M059J (cell line): Measurements from ENCODE around the gene PPP1R12C. TPM values are rescaled to one million over a fixed set of nuclear protein-coding genes. Genes with fewer than 3 reads are reported as not detected.

Source experiments
- DNase-seq: peaks from one replicate; pipeline ENCODE4 v3.0.0-alpha.2; 2012; ENCODE audit warnings: low read depth
- total RNA-seq: library from RNA; depleted of rRNA; stranded (reverse); fragments of >200 nt; shearing (Covaris generic); gene quantifications from 2 replicates; pipeline ENCODE4 v1.2.3, GENCODE V29; 2014

Gene PPP1R12C
- total RNA-seq, 1 experiment from 2014 or later: 39.9 TPM

DNA sequence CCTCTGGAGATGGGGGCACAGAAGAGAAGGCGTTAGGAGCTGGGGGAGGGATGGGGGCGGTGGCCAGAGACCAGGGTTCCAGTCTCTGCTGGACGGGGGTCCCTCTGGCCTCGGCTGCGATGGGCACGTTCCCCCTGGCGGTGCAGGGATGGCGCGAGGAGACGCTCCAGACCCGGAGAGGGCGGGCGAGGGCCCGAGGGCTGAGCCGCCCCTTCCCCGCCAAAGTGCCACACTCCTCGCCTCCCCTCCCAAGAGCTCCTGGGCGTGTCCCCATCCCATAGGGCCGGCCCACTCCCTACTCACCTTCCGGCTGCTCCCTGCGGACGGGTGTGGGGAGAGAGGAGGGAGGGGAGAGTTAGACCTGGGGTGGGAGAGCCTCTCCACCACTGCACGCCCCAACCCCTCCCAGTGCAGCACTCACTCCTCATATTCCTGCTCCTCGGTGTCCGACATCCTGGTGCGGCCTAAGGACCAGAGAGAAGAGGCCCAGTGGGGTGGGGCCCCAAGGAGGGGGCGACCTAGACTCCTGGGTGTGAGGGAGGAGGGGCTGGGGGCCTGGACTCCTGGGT is 29.4 kb upstream of the PPP1R12C start:
- peak; percentile 54 for DNase-seq

DNA sequence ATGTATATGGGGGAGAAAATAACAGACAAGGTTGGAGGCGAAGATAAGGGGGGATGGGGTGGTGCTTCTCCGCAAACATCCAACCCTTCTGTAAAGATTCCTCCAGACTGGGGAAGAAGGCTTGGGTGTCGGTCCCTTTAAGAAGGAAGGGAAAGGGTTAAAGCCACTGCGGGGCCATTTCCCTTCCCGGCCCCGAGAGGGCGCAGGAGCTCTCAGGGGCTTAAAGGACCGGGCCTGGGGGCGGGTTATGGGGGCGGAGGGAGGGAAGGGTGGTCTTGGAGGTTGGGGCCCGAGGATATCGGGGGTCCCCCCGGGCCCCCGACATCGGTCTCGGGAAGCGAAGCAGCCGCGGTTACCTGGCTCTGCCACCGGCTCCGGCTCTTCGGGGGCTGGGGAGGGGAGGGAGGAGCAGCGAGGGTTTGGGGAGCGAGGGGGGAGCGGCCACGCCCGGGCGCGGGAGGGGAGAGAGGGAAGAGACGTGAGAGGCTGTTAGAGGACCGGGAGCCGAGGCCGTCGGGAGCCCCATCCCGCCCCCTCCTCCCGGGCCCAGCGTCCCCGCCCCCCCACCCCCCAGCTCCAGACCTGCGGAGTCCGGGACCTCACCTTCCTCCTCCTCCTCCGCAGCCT is 28.8 kb upstream of the PPP1R12C start:
- DNase-seq: peak; percentile 45

DNA sequence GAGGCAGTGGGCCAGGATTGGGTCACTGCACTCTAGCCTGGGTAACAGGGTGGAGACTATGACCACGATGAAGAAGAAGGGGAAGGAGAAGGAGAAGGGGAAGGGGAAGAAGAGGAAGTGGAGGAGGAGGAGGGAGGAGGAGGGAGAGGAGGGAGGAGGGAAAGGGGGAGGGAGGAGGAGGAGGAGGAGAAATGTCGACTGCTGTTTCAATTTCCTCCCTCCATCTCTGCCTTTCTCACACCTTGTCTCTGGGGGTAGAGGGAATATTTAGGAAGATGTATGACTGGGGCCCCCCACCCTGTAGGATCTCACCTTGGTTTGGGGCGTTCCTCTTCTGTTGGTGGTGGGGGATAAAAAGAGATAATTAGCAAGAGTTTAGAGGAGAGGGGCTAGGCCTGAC is 27.8 kb upstream of the PPP1R12C start:
- DNase-seq: no peak

DNA sequence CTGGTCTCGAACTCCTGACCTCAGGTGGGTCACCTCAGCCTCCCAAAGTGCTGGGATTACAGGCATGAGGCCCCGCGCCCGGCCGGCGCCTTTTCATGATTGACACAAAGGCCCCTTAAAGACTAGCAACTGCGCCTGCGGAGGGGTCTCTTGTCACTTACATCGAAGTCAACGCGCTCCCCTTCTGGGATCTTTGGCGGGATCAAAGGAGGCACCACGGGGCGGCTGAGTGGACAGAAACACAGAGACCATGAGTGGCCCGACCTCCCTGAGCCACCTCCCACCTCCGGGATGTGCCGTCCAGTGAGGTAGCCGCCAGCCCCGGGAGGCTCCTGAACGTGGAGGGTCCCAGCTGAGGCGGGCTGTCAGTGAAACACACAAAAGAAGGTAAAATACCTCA is 24.3 kb upstream of the PPP1R12C start:
- no peak for DNase-seq

DNA sequence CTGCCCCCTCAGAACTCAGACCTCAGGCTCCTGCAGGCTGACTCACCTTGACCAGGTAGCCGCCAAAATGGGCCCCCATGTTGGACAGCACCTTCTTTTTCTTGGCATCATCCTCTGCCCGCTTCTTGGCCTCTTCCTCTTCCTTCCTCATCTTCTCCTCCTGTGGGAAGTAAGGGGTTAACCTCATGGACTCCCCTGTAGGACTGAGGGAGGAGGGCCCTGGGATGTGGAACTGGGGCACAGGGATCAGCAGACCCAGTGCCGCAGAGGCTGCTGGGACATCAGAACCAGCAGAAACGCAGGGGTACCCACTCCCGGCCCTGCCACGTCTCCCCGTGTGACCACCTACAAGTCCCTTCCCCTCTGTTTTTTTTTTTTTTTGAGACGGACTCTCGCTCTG is 20.5 kb upstream of the PPP1R12C start:
- DNase-seq: no peak

DNA sequence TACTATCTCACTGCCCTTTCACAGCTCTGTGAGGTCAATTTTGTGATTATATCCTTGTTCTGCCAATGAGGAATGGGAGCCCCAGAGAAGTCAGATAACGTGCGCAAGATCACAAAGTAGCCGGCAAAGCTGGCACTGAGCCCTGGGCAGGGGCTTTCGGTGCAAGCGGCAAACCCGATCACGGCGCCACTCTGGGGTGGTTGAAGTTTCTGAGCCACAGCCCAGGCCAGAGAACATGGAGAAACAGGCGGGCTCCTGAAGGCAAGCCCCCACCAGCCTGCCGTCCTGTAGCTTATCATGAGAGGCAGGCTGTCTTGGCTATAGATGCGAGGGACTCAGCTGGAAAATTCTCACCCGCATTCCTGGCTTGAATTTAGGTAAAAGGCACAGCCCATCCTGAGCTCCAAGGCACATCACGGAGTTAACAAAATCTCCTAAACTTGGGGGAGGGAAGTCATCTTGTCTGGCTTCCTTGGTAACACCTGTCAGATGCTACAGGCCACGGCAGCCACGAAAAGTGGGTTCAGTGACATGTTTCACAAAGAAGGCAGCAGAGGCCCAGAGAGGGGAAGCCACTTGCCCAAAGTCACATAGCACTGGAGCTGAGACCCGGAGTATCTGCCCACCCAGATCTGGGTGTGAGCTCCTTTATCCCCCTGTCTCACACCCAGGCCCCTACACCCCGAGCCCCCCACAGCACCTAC is 19.1 kb upstream of the PPP1R12C start:
- no peak for DNase-seq

DNA sequence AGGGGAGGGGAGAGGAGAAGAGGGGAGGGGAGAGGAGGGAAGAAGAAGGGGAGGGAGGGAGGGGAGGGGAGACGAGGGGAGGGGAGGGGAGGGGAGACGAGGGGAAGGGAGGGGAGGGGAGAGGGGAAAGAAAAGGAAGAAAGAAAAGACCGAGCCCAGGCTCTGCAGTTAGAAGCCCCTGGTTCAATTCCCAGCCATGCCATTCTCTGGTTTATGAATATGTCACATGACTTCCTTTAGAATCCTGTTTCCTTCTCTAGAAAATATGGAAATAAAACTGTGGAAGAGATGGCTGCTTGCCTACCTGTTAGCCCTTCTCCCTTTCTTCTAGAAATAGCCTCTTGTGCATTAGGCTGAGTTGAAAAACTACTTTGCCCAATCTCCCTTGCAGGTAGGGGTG is 17.3 kb upstream of the PPP1R12C start:
- DNase-seq: no peak

DNA sequence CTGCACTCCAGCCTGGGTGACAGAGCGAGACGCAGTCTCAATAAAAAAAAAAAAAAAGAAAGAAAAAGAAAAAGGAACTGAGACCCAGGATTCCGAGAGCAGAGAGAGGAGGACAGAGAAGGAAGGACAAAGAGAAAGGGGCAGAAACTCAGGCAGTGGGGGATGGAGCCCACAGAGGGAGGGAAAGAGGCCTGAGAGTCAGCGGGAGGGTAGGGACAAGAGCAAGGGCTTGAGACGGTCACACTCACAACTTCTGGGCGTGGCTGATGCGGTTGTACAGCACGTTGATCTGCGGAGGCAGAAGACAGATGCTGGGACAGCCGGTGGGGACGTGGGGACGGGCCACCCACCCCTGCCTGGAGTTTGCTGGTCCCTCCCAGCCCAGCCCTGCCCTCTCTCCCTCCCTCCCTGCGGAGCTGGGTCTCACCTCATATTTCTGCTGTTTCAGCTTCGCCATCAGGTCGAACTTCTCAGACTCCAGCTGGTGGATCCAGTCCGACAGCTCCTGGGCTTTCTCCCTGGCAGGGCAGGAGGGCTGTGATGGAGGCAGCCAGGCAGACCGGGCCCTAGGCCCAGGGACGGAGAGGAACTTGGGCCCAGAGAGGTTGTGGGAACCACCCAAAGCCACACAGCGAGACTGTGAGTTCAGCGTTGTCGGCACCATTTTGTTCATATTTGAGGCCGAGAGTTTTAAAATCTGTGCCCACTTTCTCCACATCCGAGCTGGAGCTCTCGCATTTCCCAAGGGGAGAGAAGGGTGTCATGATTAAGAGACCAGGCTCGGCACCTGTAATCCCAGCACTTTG is 16.4 kb upstream of the PPP1R12C start:
- no peak for DNase-seq

DNA sequence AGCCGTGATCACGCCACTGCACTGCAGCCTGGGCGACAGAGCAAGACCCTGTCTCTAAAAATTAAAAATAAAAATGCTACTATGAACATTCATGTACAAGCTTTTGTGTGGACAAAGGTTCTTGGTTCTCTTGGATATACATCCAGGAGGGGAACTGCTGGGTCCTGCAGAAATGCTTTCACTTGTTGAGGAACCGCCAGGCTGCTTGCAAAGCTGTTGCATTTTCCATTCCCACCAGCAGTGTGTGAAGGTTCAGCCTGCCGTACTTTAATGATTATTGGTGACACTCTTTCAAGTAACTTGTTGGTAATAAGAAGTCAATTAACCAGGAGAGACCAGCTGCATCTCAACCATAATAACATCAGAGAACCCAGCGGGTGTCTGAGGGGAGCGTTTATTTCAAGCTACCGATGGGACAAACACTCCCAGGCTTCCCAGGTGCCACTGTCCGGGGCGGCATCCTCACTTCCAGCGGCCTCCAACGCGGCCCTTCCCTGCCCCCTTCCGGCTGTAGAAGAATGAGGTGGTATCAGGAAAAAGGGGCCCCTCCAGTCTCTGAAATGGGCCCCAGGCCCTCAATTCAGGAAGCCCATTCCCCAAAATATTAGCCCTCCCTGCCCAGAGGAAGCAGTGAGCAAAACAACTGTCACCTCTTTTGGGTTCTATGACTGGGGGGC is 15.2 kb upstream of the PPP1R12C start:
- DNase-seq: no peak

DNA sequence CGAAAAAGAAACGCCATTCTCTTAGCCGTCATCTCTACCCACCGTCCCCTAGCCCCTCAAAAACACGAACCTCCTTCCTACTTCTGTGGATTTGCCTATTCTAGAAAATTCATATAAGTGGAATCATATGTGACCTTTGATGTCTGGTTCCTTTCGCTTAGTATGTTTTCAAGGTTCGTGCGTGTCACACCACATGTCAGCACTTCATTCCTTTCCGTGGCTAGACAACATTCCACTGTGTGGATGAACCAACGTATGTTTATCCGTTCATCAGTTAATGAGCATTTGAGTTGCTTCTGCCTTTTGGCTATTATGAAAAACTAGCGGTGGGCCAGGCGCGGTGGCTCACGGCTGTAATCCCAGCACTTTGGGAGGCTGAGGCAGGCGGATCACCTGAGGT is 14.0 kb upstream of the PPP1R12C start:
- DNase-seq: no peak

DNA sequence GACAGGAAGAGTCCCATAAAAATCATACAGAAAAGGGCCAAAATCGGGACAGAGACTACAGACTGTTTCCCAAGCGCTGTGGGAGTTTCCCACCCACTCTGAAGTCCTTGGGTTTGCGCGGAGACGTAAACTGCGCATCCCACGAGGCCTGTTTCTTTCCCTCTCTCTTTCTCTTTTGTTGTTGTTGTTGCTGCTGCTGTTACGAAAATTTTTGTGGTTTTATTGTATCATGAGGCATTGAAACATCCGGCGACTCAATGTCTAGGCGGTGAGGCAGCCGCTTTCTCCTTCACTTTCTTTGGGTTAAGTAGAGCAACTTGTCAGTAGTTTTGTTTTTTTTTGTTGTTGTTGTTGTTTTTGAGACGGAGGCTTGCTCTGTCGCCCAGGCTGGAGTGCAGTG is 1.6 kb upstream of the PPP1R12C start:
- DNase-seq: no peak

DNA sequence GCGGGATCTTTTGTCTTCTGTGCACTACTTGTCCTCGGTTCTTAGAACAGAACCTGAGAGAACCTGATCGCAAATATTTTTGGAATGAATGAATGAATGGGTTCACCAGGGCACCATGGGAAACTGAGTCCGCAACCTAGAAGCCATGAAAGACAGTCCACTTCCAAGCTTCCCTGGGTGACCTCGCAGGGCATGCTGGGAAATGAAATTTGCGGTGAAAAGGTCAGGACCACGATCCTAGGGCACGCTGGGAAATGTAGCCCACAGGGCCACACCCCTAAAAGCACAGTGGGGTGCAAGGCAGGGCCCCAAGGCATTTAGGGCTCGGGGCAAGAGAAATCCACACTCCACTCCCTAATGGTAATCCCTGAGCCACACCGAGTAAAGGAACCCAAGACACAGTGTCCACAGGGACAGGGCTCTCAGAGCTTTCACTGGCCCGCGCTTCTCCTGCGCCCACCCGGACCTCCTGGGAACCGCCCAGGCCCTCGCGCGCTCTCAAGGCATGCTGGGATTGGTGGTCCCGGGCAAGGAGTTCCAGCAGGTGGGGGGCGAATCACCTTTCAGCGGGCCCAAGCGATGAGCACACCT is 1.1 kb upstream of the PPP1R12C start:
- DNase-seq: no peak

DNA sequence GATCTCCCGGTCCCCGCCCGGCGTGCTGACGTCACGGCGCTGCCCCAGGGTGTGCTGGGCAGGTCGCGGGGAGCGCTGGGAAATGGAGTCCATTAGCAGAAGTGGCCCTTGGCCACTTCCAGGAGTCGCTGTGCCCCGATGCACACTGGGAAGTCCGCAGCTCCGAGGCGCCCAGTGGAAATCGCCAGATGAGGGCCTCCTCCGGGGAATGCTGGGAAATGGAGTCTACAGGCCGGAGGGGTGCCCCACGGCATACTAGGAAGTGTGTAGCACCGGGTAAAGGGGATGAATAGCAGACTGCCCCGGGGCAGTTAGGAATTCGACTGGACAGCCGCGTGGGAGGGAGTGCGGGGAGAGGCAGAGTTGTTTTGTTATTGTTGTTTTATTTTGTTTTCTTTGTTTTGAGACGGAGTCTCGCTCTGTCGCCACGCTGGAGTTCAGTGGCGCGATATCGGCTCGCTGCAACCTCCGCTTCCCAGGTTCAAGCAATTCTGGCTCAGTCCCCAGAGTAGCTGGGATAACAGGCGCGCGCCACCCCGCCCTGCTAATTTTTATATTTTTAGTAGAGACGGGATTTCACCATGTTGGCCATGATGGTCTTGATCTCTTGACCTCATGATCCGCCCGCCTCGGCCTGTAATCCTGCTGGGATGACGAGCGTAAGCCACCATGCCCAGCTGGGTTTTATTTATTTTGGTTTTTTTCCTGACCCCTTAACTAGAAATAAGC is 390 bp upstream of the PPP1R12C start:
- DNase-seq: peak; percentile 99

DNA sequence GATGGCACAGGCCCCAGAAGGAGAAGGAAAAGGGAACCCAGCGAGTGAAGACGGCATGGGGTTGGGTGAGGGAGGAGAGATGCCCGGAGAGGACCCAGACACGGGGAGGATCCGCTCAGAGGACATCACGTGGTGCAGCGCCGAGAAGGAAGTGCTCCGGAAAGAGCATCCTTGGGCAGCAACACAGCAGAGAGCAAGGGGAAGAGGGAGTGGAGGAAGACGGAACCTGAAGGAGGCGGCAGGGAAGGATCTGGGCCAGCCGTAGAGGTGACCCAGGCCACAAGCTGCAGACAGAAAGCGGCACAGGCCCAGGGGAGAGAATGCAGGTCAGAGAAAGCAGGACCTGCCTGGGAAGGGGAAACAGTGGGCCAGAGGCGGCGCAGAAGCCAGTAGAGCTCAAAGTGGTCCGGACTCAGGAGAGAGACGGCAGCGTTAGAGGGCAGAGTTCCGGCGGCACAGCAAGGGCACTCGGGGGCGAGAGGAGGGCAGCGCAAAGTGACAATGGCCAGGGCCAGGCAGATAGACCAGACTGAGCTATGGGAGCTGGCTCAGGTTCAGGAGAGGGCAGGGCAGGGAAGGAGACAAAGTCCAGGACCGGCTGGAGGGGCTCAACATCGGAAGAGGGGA is 1.1 kb downstream of the PPP1R12C start:
- DNase-seq: peak; percentile 39

DNA sequence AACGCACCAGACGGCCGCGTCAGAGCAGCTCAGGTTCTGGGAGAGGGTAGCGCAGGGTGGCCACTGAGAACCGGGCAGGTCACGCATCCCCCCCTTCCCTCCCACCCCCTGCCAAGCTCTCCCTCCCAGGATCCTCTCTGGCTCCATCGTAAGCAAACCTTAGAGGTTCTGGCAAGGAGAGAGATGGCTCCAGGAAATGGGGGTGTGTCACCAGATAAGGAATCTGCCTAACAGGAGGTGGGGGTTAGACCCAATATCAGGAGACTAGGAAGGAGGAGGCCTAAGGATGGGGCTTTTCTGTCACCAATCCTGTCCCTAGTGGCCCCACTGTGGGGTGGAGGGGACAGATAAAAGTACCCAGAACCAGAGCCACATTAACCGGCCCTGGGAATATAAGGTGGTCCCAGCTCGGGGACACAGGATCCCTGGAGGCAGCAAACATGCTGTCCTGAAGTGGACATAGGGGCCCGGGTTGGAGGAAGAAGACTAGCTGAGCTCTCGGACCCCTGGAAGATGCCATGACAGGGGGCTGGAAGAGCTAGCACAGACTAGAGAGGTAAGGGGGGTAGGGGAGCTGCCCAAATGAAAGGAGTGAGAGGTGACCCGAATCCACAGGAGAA is 1.9 kb downstream of the PPP1R12C start:
- no peak for DNase-seq

DNA sequence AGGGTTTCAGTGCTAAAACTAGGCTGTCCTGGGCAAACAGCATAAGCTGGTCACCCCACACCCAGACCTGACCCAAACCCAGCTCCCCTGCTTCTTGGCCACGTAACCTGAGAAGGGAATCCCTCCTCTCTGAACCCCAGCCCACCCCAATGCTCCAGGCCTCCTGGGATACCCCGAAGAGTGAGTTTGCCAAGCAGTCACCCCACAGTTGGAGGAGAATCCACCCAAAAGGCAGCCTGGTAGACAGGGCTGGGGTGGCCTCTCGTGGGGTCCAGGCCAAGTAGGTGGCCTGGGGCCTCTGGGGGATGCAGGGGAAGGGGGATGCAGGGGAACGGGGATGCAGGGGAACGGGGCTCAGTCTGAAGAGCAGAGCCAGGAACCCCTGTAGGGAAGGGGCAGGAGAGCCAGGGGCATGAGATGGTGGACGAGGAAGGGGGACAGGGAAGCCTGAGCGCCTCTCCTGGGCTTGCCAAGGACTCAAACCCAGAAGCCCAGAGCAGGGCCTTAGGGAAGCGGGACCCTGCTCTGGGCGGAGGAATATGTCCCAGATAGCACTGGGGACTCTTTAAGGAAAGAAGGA is 2.8 kb downstream of the PPP1R12C start:
- DNase-seq: no peak

DNA sequence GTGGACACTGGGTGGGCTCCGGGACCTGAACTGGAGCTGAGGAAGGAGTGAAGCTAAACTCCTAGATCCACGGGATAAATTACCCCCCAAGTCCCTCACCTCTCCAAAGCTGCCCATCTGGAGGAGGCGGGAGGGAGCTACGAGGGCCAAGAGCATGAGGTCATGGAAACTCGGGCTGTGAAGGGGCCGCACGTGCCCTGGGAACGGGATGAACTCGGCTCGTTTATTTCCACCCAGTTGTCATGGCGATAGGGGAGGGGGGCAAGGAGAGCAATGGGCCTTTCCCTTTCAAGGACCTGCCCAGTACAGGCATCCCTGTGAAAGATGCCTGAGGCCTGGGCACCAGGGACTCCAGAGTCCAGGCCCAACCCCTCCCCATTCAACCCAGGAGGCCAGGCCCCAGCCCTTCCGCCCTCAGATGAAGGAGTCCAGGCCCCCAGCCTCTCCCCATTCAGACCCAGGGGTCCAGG is 3.8 kb downstream of the PPP1R12C start:
- peak; percentile 64 for DNase-seq

DNA sequence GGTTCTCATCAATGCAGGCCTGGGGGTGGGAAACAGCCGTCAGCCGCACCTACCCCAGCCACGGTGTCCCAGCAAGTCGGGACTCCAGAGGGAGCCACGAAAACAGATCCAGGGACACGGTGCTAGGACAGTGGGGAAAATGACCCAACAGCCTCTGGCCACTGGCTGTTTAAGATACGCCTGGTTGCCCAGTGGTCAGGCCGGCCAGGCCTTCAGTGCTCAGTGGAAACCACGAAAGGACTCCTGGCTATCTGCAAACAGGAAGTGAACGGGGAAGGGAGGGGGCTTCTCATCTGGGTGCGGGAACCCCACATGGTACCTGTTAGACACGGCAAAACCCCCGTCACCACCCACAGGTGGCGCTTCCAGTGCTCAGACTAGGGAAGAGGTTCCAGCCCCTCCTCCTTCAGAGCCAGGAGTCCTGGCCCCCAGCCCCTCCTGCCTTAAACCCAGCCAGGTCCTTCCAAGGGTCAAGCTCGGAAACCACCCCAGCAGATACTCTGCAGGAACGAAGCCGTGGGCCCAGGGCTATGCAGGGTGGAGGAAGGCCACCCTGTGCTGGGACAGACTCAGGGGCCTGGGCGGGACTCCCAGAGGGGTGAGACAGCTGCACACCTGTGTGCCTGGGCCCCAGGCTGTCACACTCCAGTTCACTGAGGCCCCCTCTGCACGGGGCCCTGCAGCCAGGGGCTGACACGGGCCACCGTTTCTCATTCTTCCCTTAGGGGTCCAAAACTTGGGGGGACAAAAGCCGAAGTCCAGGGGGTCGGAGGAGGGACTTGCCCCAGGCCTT is 4.5 kb downstream of the PPP1R12C start:
- no peak for DNase-seq
